ENCODE results near the gene NDN. TPM values are rescaled to one million over a fixed set of nuclear protein-coding genes. Genes with fewer than 3 reads are reported as not detected.

Gene NDN
- total RNA-seq, 3 donors from 2014 or later (not counting 1 experiment from before 2014, with no cell fraction given): 0.23 to 0.29 TPM; not detected in 1

GRCh38 chr15:23647001-23647295 is 40.2 kb downstream of the NDN start:
- Histone ChIP-seq H3K27me3 (ENCODE audit: control insufficient read depth, insufficient read depth, low read length) (no peaks in the 10 kb centered on the region), H3K9me3 (ENCODE audit: control insufficient read depth, insufficient read depth, low read length) (no peaks in the 10 kb centered on the region), H3K4me1 (ENCODE audit: control insufficient read depth, insufficient read depth, low read length) (no peaks in the 10 kb centered on the region), H3K4me3 (ENCODE audit: low read length) (no peak overlapping the region), H3K36me3 (ENCODE audit: control insufficient read depth, insufficient read depth, low read length) (no peaks in the 10 kb centered on the region), H3K27ac (ENCODE audit: low read length) (no peak overlapping the region)
- 89% methylated on average over 17 of the region's 17 CpGs for WGBS (ENCODE audit: insufficient coverage)
- Mint-ChIP-seq H3K4me3 (no peak overlapping the region), H3K4me1 (no peaks in the 10 kb centered on the region), H3K27me3 (ENCODE audit: low read depth in 2 of 2) (peaks cover 0 to 9% of the 10 kb centered on the region in 2 donors), H3K9me3 (no peaks in the 10 kb centered on the region), H3K36me3 (no peaks in the 10 kb centered on the region), H3K27ac (no peak overlapping the region)
- no peak for ATAC-seq
- TF ChIP-seq, protein P1, sequence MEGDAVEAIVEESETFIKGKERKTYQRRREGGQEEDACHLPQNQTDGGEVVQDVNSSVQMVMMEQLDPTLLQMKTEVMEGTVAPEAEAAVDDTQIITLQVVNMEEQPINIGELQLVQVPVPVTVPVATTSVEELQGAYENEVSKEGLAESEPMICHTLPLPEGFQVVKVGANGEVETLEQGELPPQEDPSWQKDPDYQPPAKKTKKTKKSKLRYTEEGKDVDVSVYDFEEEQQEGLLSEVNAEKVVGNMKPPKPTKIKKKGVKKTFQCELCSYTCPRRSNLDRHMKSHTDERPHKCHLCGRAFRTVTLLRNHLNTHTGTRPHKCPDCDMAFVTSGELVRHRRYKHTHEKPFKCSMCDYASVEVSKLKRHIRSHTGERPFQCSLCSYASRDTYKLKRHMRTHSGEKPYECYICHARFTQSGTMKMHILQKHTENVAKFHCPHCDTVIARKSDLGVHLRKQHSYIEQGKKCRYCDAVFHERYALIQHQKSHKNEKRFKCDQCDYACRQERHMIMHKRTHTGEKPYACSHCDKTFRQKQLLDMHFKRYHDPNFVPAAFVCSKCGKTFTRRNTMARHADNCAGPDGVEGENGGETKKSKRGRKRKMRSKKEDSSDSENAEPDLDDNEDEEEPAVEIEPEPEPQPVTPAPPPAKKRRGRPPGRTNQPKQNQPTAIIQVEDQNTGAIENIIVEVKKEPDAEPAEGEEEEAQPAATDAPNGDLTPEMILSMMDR (IDR thresholded peaks at IDR 0.05): no peak
- intact Hi-C loops (cut with micrococcal nuclease): no loop called here
- no peak for DNase-seq

DNA sequence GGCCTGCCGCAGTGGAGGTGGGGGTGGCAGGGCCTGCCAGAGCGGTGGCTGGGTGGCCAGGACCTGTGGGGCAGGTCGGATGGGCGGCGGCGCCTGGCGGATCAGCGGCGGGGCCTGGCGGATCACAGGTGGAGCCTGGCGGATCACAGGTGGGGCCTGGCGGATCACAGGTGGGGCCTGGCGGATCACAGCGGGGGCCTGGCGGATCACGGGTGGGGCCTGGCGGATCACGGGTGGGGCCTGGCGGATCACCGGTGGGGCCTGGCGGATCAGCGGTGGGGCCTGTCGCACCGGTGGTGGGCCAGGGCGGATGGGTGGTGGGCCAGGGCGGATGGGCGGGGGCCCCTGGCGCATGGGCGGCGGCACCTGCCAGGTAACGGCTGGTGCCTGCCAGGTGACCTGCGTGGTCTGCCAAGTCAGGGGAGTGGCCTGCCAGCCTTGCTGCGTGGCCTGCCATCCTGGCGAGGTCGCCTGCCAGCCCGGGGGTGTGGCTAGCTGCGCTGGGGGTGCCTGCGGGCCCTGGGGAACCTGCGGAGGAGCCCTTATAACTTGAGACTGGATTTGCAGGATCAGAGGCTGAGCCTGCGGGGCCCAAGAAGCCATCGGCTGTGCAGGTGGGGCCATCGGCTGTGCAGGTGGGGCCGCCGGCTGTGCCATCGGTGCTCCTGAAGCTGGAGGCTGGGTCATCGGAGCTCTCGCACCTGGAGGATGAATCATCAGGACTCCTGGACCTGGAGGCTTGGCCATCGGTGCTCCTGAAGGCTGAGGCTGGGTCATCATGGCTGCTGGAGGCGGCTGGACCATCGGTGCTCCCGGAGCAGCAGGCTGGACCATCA is 40.7 kb downstream of the NDN start:
- TF ChIP-seq, protein P1 (IDR thresholded peaks at IDR 0.05): no peak
- H3K4me3 ChIP-seq (ENCODE audit: low read length): no peak overlapping the region
- H3K4me1 Mint-ChIP-seq: no peaks in the 10 kb centered on the region
- H3K4me3 Mint-ChIP-seq: no peak overlapping the region
- H3K36me3 Mint-ChIP-seq: no peaks in the 10 kb centered on the region
- peaks cover 0 to 9% of the 10 kb centered on the region in 2 donors for H3K27me3 Mint-ChIP-seq (ENCODE audit: low read depth in 2 of 2)
- ATAC-seq (no peak), DNase-seq (no peak)
- WGBS (ENCODE audit: insufficient coverage): 97% methylated on average over 51 of the region's 51 CpGs
- H3K36me3 ChIP-seq (ENCODE audit: control insufficient read depth, insufficient read depth, low read length): no peaks in the 10 kb centered on the region
- intact Hi-C loops (cut with micrococcal nuclease): no loop called here
- no peaks in the 10 kb centered on the region for H3K4me1 ChIP-seq (ENCODE audit: control insufficient read depth, insufficient read depth, low read length)
- no peaks in the 10 kb centered on the region for H3K9me3 Mint-ChIP-seq
- no peak overlapping the region for H3K27ac Mint-ChIP-seq
- H3K27ac ChIP-seq (ENCODE audit: low read length): no peak overlapping the region
- H3K27me3 ChIP-seq (ENCODE audit: control insufficient read depth, insufficient read depth, low read length): no peaks in the 10 kb centered on the region
- no peaks in the 10 kb centered on the region for H3K9me3 ChIP-seq (ENCODE audit: control insufficient read depth, insufficient read depth, low read length)

DNA sequence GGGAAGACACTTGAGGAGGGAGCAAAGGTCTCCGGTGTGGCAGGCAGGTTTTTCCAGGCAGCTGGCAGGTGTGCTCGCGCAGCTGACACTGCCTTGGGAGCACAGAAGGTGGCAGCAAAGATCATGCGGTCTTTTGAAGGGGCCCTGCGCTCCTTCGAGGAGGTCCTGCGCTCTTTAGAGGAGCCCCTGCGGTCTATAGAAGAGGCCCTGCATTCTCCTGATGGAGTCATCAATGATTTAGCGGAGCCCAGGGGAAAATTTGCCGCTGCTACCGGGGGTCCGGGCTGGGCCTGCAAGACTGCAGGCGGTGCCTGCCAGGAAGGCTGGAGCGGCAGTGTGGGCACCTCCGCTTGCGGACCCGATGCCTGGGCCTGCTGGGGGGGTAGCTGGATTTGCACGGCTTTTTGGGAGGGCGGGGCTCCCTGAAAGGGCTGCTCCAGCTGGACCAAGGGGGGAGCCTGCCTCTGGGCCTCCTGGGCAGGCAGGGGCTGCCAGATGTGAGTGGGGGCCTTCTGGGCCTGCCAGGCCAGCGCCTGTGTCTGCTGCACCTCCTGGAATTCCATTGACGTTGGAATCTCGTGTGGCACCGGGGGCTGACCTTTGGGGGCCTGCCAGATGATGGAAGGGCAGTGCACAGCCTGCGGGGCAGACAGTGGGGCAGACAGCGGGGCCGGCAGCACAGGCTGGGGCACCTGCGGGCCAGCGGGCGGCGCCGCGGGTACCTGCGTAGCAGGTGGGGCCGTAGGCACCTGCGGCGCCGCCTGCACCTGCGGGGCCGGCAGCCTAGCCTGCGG is 41.5 kb downstream of the NDN start:
- Mint-ChIP-seq H3K4me1 (no peaks in the 10 kb centered on the region), H3K27me3 (ENCODE audit: low read depth in 2 of 2) (peaks cover 0 to 9% of the 10 kb centered on the region in 2 donors), H3K9me3 (no peaks in the 10 kb centered on the region), H3K4me3 (no peak overlapping the region), H3K27ac (no peak overlapping the region), H3K36me3 (no peaks in the 10 kb centered on the region)
- Histone ChIP-seq H3K27me3 (ENCODE audit: control insufficient read depth, insufficient read depth, low read length) (no peaks in the 10 kb centered on the region), H3K36me3 (ENCODE audit: control insufficient read depth, insufficient read depth, low read length) (no peaks in the 10 kb centered on the region), H3K4me1 (ENCODE audit: control insufficient read depth, insufficient read depth, low read length) (no peaks in the 10 kb centered on the region), H3K4me3 (ENCODE audit: low read length) (no peak overlapping the region), H3K27ac (ENCODE audit: low read length) (no peak overlapping the region), H3K9me3 (ENCODE audit: control insufficient read depth, insufficient read depth, low read length) (no peaks in the 10 kb centered on the region)
- WGBS (ENCODE audit: insufficient coverage): 94% methylated on average over 40 of the region's 40 CpGs
- no peak for ATAC-seq
- no peak for DNase-seq
- intact Hi-C loops (cut with micrococcal nuclease): no loop called here
- TF ChIP-seq, protein P1 (IDR thresholded peaks at IDR 0.05): no peak
